ENCODE measurements around the gene SLC22A17. TPM values are rescaled to one million over a fixed set of nuclear protein-coding genes. Genes with fewer than 3 reads are reported as not detected.
A peak's percentile ranks its signal among the peaks of the same experiment; 100 is the strongest.

SLC22A17 gene
- total RNA-seq, 4 donors from 2014 or later: 7.7 to 13.0 (median 8.4) TPM

DNA sequence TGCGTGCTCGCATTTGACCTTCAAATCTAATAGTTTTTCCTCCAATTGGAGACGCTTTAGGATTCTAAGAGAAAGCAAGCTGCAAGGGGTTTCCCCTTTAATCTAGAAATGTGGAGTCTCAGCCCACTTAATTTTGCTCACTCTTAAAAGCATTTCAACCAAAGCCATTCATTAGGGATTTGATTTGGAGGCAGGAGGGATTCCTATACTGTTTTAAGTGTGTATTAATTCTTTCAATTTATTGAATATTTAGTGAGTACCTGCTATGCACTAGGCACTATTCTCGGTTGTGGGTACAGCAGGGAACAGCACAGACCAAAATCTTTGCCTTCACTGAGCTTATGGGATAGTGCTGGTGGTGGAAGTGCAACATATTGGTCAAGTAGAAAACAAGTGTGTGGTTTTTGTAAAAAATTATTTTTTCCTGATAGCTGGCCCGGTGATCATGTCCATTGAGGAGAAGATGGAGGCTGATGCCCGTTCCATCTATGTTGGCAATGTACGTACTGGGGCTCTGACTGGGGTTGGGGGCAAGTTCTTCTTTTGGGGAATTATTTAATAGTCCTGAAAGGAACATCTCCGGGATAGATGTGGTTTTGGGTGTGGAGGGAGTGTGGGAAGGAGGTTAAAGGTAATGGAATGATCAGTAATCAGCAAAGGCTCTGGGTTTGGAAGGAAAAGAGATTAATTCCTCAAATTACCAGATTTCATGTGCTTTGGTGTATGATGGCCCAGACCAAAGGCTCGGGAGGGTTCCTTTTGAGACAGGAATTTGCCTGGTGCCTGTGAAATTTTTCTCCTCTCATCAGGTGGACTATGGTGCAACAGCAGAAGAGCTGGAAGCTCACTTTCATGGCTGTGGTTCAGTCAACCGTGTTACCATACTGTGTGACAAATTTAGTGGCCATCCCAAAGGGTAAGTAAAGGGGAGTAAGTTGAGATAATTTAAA, 29.8 kb downstream of the SLC22A17 start:
- ATAC-seq (ENCODE audit: low FRiP score) (no peak), DNase-seq (ENCODE audit: low spot score) (no peak)
- no peak for TF ChIP-seq CTCF (IDR thresholded peaks at IDR 0.05)

- peak; percentile 10 for ATAC-seq (ENCODE audit: low FRiP score)
- no peak for DNase-seq (ENCODE audit: low spot score)
- no peak for TF ChIP-seq CTCF (IDR thresholded peaks at IDR 0.05)
These were observed 30.8 kb downstream of the SLC22A17 start for GRCh38 chr14:23321572-23322547.

DNA sequence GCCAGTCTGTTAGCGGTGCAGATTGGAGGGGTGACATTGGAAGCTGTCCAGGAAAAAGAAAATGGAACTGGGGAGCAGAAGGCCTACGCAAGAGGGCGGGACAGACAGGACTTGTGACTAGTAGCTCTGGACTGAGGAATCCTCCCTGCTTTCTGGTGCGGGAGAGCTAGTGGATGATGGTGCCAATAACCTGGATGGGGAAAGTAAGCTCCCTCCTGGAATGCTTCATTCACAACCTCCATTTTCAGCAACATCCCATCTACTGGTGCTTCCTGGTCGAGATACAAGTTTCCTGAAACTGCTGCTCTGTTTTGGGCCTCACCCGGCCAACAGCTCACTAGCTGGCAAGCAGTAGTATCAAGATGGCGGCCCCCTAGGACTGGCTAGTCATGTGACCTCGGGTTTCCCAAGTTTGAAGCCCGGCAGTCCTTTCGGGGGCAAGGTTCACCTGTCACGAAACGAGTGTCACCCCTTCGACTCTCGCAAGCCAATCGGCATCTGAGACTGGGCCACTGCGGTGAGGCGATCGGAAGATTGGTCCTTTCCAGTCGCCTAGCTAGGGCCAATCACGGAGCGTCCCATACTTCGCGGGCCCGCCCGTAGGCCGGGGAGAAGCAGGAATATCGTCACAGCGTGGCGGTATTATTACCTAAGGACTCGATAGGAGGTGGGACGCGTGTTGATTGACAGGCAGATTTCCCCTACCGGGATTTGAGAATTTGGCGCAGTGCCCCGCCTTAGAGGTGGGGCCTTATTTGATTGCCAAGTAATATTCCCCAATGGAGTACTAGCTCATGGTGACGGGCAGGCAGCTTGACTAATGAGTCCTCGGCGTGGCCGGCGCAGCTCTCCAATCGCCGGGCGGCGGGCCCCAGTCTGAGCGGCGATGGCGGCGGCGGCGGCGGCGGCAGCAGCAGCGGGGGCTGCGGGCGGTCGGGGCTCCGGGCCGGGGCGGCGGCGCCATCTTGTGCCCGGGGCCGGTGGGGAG, 31.8 kb downstream of the SLC22A17 start, which contains the start of gene PABPN1:
Gene PABPN1, plus strand, starts transcription at position 874 of the 988 bp plus-strand sequence. Its CDS starts 13 bp downstream, at position 887.
- DNase-seq (ENCODE audit: low spot score): peak; percentile 99
- ATAC-seq (ENCODE audit: low FRiP score): peak; percentile 97
- TF ChIP-seq CTCF (IDR thresholded peaks at IDR 0.05): no peak

DNA sequence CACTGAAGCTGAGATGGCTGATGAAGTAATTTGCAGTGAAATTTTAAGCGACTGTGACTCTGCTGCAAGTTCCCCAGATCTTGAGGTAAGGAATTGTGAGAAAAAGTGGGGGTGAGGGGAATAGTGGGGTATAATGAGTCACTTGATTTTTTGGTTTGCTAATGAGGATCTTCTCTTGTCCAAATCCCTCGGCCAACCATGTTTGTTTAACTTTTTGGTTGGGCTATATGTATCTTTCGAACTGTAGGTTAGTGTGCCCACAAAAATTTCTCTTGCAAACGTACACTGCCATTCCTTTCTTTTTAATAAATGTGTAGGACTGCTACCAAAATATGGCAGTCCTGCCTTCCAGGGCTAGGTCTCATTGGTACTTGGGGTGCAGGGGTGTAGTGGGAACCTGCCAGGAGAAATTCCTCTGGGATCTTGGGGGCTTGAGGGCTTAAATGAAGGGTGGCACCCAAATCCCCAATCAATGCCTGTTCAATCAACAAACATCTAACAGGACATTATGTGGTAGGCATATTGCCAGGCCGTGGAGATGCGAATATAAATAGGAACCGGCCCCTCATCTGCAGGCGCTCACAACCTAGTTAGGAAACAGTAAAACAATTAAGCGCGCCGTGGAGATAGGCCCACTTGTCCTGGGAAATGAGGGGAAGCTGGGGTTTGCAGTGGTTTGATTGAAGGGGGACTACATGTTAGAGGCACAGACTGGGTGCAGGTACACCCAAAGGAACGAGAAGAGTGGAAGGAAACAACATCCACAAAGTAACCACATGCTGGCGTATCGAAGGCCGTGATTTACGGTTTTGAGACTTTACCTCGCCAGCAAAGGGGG, 32.7 kb downstream of the SLC22A17 start:
- DNase-seq (ENCODE audit: low spot score) (no peak), ATAC-seq (ENCODE audit: low FRiP score) (no peak)
- TF ChIP-seq CTCF (IDR thresholded peaks at IDR 0.05): no peak

GRCh38 chr14:23316300-23316699, 36.4 kb downstream of the SLC22A17 start:
- ATAC-seq (ENCODE audit: low FRiP score) (no peak), DNase-seq (ENCODE audit: low spot score) (no peak)
- no peak for TF ChIP-seq CTCF (IDR thresholded peaks at IDR 0.05)

All from omental fat pad (tissue), 4 donors.